WTC11 (cell line): Measurements from ENCODE around the gene YKT6. TPM values are rescaled to one million over a fixed set of nuclear protein-coding genes. Genes with fewer than 3 reads are reported as not detected.

Source experiments
- ATAC-seq: fragments of 200-7000 bp; cut with Tn5 transposase; 2 replicates; pipeline ENCODE4 v1.10.0; 2021; ENCODE audit warnings: mild to moderate bottlenecking, moderate library complexity
- CTCF ChIA-PET: fragments of 300-600 bp; sonication (Branson Sonifier 250); formaldehyde crosslinking; loops from one replicate; lab custom pipeline; 2021; ENCODE audit warnings: antibody characterized with exemption; lab: Charles Lee
- POLR2A ChIA-PET: fragments of 350-600 bp; sonication (Branson Sonifier 250); formaldehyde crosslinking; loops from one replicate; lab custom pipeline; 2021; ENCODE audit warnings: antibody characterized with exemption; lab: Charles Lee
- DNase-seq: peaks from one replicate; pipeline ENCODE4 v3.0.0; 2021; ENCODE audit warnings: low spot score
- H3K27ac Mint-ChIP-seq: 2 replicates; pipeline ENCODE4 v1.8.0; 2021; ENCODE audit warnings: mixed read lengths
- H3K27me3 Mint-ChIP-seq: 2 replicates; pipeline ENCODE4 v1.8.0; 2021; ENCODE audit warnings: low read depth, mild to moderate bottlenecking, moderate library complexity, mixed read lengths
- H3K36me3 Mint-ChIP-seq: 2 replicates; pipeline ENCODE4 v1.8.0; 2021; ENCODE audit warnings: mixed read lengths
- H3K4me1 Mint-ChIP-seq: 2 replicates; pipeline ENCODE4 v1.8.0; 2022; ENCODE audit warnings: mixed read lengths
- H3K4me3 Mint-ChIP-seq: 2 replicates; pipeline ENCODE4 v1.8.0; 2021; ENCODE audit warnings: mild to moderate bottlenecking, moderate library complexity, mixed read lengths
- H3K9me3 Mint-ChIP-seq: 2 replicates; pipeline ENCODE4 v1.8.0; 2021; ENCODE audit warnings: mixed read lengths
- CREB1 ChIP-seq: sonication (generic); formaldehyde crosslinking; IDR thresholded peaks from 2 replicates; pipeline ENCODE4 v1.8.0; 2023; ENCODE audit warnings: mild to moderate bottlenecking, missing genetic modification reagents
- CREM ChIP-seq: sonication (generic); formaldehyde crosslinking; IDR thresholded peaks from 2 replicates; pipeline ENCODE4 v1.8.1; 2022; ENCODE audit warnings: mild to moderate bottlenecking, missing genetic modification reagents, moderate library complexity
- FOXJ3 ChIP-seq: sonication (generic); formaldehyde crosslinking; IDR thresholded peaks from 2 replicates; pipeline ENCODE4 v1.9.0; 2021; ENCODE audit warnings: missing genetic modification reagents, mild to moderate bottlenecking, borderline replicate concordance
- FOXK1 ChIP-seq: sonication (generic); formaldehyde crosslinking; IDR thresholded peaks from 2 replicates; pipeline ENCODE4 v1.8.0; 2022; ENCODE audit warnings: mild to moderate bottlenecking, moderate library complexity, missing genetic modification reagents
- NFE2L1 ChIP-seq: sonication (generic); formaldehyde crosslinking; IDR thresholded peaks from 2 replicates; pipeline ENCODE4 v1.8.1; 2023; ENCODE audit warnings: missing genetic modification reagents
- NR3C1 ChIP-seq: sonication (generic); formaldehyde crosslinking; conservative IDR thresholded peaks from 2 replicates; pipeline ENCODE4 v1.8.1; 2023; ENCODE audit warnings: low read depth, mild to moderate bottlenecking, missing genetic modification reagents
- SMAD3 ChIP-seq: sonication (generic); formaldehyde crosslinking; IDR thresholded peaks from 2 replicates; pipeline ENCODE4 v1.8.0; 2022; ENCODE audit warnings: missing genetic modification reagents, mild to moderate bottlenecking, borderline replicate concordance
- TCF7 ChIP-seq: sonication (generic); formaldehyde crosslinking; IDR thresholded peaks from 2 replicates; pipeline ENCODE4 v1.8.0; 2022; ENCODE audit warnings: mild to moderate bottlenecking, low read depth, missing genetic modification reagents, moderate library complexity
- TEAD4 ChIP-seq: sonication (generic); formaldehyde crosslinking; IDR thresholded peaks from 2 replicates; pipeline ENCODE4 v1.8.0; 2022; ENCODE audit warnings: mild to moderate bottlenecking, missing genetic modification reagents
- total RNA-seq: library from RNA; stranded (reverse); gene quantifications from 3 replicates; pipeline ENCODE4 v1.2.3, GENCODE V29; 2021
- TF ChIP-seq, protein P1 (sequence below): sonication (generic); formaldehyde crosslinking; IDR thresholded peaks from 2 replicates; pipeline ENCODE4 v1.8.0; 2022; ENCODE audit warnings: mild to moderate bottlenecking, missing genetic modification reagents
- TF ChIP-seq, protein P2 (sequence below): sonication (generic); formaldehyde crosslinking; IDR thresholded peaks from 2 replicates; pipeline ENCODE4 v1.8.1; 2023; ENCODE audit warnings: mild to moderate bottlenecking, missing genetic modification reagents, borderline replicate concordance
- TF ChIP-seq, protein P3 (sequence below): fragments of 250-450 bp; sonication (Bioruptor Pico); IDR thresholded peaks from 2 replicates; pipeline ENCODE4 v1.9.0; 2021; ENCODE audit warnings: mild to moderate bottlenecking
- TF ChIP-seq, protein P4 (sequence below): fragments of 250-450 bp; sonication (Bioruptor Pico); IDR thresholded peaks from 2 replicates; pipeline ENCODE4 v1.9.0; 2021; ENCODE audit warnings: mild to moderate bottlenecking
- TF ChIP-seq, protein P5 (sequence below): sonication (generic); formaldehyde crosslinking; IDR thresholded peaks from 2 replicates; pipeline ENCODE4 v1.8.0; 2023; ENCODE audit warnings: mild to moderate bottlenecking, missing genetic modification reagents
- TF ChIP-seq, protein P6 (sequence below): sonication (generic); formaldehyde crosslinking; IDR thresholded peaks from 2 replicates; pipeline ENCODE4 v1.8.1; 2022; ENCODE audit warnings: low read depth, mild to moderate bottlenecking, moderate library complexity, missing genetic modification reagents, borderline replicate concordance
- TF ChIP-seq, protein P7 (sequence below): fragments of 250-450 bp; sonication (Bioruptor Pico); IDR thresholded peaks from 2 replicates; pipeline ENCODE4 v1.9.0; 2021; ENCODE audit warnings: moderate library complexity, mild to moderate bottlenecking, inconsistent platforms, borderline replicate concordance

YKT6 gene
- total RNA-seq, 1 experiment from 2014 or later = 102 TPM

DNA sequence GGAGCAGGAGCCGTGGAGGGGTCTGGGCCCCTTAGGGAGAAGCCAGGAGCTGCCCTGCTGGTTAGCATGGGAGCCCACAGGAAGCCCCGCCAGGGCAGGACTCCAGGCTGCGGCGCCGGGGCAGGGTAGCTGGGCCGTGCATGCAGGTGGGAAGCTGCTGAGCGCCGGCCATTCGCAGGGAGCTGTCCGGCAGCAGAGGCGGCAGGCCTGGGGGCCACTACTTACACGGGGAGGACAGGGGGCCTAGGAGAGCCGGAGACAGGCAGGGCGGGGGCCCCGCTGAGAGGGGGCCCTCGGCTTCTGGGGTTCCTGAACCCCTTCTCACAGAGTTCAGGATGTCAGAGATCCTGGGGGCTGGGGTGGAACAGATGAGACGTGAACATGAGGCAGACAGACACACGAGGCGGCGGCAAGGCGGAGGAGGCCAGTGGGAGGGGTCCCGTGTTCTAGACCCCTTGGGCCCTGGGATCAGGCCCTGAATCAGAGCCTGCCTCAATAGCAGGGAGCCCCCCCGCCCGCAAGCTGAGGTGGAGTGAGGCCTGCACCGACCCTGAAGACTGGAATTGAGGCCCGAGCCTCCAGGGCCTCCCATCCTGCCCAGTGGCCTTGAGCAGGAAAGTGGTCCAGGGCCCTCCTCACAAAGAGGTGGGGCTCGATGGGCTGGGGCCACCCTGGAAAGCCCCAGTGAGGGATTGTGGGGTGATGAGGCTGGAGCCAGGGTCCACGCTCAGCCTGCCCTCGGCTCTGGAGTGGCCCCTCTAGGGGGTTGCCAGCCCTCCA lies 28.0 kb downstream of the YKT6 start (continued):
- TF ChIP-seq, protein P1, sequence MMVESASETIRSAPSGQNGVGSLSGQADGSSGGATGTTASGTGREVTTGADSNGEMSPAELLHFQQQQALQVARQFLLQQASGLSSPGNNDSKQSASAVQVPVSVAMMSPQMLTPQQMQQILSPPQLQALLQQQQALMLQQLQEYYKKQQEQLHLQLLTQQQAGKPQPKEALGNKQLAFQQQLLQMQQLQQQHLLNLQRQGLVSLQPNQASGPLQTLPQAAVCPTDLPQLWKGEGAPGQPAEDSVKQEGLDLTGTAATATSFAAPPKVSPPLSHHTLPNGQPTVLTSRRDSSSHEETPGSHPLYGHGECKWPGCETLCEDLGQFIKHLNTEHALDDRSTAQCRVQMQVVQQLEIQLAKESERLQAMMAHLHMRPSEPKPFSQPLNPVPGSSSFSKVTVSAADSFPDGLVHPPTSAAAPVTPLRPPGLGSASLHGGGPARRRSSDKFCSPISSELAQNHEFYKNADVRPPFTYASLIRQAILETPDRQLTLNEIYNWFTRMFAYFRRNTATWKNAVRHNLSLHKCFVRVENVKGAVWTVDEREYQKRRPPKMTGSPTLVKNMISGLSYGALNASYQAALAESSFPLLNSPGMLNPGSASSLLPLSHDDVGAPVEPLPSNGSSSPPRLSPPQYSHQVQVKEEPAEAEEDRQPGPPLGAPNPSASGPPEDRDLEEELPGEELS = no peak
- TF ChIP-seq TCF7 (CRISPR knock-in tag) = no peak

DNA sequence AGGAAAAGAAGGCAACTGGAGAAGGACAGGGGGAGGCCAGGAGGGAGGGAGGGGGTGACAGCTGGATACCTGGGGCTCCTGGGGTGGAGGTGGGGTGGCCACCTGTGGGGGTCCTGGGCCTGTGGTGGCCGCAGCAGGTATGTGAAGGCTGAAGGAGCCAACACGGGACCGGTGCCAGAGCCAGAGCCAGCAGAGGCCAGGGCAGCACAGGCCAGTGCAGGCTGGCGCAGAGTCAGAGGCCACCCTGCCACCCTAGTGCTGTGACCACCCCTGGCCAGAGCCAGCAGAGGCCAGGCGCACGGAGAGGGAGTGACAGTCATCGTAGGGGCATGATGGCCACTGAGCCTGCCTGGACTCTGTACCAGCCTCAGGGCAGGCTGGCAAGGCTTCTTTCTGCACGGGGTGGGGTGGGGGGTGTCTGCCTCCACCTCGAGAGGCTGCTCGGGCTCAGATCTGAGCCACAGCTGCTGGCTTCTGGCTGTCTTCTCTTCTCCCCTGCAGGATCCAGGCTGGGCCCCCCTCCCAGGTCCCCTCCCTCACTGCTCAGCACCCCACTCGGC lies 28.8 kb downstream of the YKT6 start:
- ATAC-seq (no peak), DNase-seq (no peak)
- Mint-ChIP-seq H3K36me3 (no peaks in the 10 kb centered on the region), H3K27me3 (no peaks in the 10 kb centered on the region), H3K27ac (no peak overlapping the region), H3K4me1 (no peaks in the 10 kb centered on the region), H3K4me3 (no peak overlapping the region), H3K9me3 (no peaks in the 10 kb centered on the region)
- ChIA-PET CTCF (interaction anchor here (1.7 kb wide), 1 partner anchor 15 kb away, joined by 8 read pairs; no protein-coding TSS in a partner anchor), POLR2A (no interaction called here)
- TF ChIP-seq, protein P2, sequence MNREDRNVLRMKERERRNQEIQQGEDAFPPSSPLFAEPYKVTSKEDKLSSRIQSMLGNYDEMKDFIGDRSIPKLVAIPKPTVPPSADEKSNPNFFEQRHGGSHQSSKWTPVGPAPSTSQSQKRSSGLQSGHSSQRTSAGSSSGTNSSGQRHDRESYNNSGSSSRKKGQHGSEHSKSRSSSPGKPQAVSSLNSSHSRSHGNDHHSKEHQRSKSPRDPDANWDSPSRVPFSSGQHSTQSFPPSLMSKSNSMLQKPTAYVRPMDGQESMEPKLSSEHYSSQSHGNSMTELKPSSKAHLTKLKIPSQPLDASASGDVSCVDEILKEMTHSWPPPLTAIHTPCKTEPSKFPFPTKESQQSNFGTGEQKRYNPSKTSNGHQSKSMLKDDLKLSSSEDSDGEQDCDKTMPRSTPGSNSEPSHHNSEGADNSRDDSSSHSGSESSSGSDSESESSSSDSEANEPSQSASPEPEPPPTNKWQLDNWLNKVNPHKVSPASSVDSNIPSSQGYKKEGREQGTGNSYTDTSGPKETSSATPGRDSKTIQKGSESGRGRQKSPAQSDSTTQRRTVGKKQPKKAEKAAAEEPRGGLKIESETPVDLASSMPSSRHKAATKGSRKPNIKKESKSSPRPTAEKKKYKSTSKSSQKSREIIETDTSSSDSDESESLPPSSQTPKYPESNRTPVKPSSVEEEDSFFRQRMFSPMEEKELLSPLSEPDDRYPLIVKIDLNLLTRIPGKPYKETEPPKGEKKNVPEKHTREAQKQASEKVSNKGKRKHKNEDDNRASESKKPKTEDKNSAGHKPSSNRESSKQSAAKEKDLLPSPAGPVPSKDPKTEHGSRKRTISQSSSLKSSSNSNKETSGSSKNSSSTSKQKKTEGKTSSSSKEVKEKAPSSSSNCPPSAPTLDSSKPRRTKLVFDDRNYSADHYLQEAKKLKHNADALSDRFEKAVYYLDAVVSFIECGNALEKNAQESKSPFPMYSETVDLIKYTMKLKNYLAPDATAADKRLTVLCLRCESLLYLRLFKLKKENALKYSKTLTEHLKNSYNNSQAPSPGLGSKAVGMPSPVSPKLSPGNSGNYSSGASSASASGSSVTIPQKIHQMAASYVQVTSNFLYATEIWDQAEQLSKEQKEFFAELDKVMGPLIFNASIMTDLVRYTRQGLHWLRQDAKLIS (CRISPR knock-in tag) = no peak
- TF ChIP-seq CREB1 (CRISPR knock-in tag) = no peak
- no peak for TF ChIP-seq SMAD3
- no peak for TF ChIP-seq TEAD4
- no peak for TF ChIP-seq CREM (CRISPR knock-in tag)
- TF ChIP-seq, protein P3, sequence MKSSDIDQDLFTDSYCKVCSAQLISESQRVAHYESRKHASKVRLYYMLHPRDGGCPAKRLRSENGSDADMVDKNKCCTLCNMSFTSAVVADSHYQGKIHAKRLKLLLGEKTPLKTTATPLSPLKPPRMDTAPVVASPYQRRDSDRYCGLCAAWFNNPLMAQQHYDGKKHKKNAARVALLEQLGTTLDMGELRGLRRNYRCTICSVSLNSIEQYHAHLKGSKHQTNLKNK (CRISPR knock-in tag) = no peak
- TF ChIP-seq, protein P1 = no peak
- TF ChIP-seq, protein P4, sequence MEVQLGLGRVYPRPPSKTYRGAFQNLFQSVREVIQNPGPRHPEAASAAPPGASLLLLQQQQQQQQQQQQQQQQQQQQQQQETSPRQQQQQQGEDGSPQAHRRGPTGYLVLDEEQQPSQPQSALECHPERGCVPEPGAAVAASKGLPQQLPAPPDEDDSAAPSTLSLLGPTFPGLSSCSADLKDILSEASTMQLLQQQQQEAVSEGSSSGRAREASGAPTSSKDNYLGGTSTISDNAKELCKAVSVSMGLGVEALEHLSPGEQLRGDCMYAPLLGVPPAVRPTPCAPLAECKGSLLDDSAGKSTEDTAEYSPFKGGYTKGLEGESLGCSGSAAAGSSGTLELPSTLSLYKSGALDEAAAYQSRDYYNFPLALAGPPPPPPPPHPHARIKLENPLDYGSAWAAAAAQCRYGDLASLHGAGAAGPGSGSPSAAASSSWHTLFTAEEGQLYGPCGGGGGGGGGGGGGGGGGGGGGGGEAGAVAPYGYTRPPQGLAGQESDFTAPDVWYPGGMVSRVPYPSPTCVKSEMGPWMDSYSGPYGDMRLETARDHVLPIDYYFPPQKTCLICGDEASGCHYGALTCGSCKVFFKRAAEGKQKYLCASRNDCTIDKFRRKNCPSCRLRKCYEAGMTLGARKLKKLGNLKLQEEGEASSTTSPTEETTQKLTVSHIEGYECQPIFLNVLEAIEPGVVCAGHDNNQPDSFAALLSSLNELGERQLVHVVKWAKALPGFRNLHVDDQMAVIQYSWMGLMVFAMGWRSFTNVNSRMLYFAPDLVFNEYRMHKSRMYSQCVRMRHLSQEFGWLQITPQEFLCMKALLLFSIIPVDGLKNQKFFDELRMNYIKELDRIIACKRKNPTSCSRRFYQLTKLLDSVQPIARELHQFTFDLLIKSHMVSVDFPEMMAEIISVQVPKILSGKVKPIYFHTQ (CRISPR knock-in tag) = no peak
- TF ChIP-seq, protein P5, sequence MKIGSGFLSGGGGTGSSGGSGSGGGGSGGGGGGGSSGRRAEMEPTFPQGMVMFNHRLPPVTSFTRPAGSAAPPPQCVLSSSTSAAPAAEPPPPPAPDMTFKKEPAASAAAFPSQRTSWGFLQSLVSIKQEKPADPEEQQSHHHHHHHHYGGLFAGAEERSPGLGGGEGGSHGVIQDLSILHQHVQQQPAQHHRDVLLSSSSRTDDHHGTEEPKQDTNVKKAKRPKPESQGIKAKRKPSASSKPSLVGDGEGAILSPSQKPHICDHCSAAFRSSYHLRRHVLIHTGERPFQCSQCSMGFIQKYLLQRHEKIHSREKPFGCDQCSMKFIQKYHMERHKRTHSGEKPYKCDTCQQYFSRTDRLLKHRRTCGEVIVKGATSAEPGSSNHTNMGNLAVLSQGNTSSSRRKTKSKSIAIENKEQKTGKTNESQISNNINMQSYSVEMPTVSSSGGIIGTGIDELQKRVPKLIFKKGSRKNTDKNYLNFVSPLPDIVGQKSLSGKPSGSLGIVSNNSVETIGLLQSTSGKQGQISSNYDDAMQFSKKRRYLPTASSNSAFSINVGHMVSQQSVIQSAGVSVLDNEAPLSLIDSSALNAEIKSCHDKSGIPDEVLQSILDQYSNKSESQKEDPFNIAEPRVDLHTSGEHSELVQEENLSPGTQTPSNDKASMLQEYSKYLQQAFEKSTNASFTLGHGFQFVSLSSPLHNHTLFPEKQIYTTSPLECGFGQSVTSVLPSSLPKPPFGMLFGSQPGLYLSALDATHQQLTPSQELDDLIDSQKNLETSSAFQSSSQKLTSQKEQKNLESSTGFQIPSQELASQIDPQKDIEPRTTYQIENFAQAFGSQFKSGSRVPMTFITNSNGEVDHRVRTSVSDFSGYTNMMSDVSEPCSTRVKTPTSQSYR (CRISPR knock-in tag) = no peak
- TF ChIP-seq NFE2L1 = no peak
- TF ChIP-seq FOXK1 (CRISPR knock-in tag) = no peak
- TF ChIP-seq, protein P6, sequence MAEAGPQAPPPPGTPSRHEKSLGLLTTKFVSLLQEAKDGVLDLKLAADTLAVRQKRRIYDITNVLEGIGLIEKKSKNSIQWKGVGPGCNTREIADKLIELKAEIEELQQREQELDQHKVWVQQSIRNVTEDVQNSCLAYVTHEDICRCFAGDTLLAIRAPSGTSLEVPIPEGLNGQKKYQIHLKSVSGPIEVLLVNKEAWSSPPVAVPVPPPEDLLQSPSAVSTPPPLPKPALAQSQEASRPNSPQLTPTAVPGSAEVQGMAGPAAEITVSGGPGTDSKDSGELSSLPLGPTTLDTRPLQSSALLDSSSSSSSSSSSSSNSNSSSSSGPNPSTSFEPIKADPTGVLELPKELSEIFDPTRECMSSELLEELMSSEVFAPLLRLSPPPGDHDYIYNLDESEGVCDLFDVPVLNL = no peak
- TF ChIP-seq NR3C1 (CRISPR knock-in tag) = no peak
- TF ChIP-seq, protein P7, sequence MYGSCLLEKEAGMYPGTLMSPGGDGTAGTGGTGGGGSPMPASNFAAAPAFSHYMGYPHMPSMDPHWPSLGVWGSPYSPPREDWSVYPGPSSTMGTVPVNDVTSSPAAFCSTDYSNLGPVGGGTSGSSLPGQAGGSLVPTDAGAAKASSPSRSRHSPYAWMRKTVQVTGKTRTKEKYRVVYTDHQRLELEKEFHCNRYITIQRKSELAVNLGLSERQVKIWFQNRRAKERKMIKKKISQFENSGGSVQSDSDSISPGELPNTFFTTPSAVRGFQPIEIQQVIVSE = no peak
- TF ChIP-seq FOXJ3 (CRISPR knock-in tag) = no peak
